ENCODE measurements around the gene HOXB3. TPM values are rescaled to one million over a fixed set of nuclear protein-coding genes. Genes with fewer than 3 reads are reported as not detected.

HOXB3 gene
- total RNA-seq, 6 donors from 2014 or later: 2.9 to 12.6 (median 7.9) TPM

DNA sequence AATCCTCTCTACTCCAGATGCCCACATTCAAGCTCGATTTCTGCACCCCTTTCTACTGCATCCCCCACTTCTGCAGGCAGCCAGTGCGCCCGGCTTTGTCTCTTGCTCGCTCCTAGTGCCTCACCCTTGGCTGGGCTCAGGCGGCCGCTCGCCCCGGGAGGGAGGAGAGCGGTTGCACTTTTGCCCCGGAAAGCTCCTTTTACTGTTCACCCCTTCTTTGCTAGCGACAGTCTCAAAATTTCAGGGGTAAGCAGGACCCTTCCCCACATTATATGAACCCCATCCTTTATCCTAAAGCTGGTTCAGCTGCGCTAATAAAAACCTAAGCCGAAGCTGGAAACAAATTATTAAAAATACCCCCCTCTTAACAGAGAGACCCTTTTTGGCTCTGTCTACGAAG is 2.5 kb upstream of the HOXB3 start:
- H3K27me3 ChIP-seq: peaks cover 0 to 52% (median 26%) of the 10 kb centered on the region in 4 donors
- H3K9me3 ChIP-seq: no peaks in the 10 kb centered on the region
- DNase-seq: peak in 1 of 2 donors; percentile 78
- peaks cover 25 to 53% (median 27%) of the 10 kb centered on the region in 4 donors for H3K4me1 ChIP-seq
- TF ChIP-seq EP300 (IDR thresholded peaks at IDR 0.05) (no peak), POLR2AphosphoS5 (IDR thresholded peaks at IDR 0.05) (no peak), POLR2A (IDR thresholded peaks at IDR 0.05) (no peak)
- TF ChIP-seq, protein P1, sequence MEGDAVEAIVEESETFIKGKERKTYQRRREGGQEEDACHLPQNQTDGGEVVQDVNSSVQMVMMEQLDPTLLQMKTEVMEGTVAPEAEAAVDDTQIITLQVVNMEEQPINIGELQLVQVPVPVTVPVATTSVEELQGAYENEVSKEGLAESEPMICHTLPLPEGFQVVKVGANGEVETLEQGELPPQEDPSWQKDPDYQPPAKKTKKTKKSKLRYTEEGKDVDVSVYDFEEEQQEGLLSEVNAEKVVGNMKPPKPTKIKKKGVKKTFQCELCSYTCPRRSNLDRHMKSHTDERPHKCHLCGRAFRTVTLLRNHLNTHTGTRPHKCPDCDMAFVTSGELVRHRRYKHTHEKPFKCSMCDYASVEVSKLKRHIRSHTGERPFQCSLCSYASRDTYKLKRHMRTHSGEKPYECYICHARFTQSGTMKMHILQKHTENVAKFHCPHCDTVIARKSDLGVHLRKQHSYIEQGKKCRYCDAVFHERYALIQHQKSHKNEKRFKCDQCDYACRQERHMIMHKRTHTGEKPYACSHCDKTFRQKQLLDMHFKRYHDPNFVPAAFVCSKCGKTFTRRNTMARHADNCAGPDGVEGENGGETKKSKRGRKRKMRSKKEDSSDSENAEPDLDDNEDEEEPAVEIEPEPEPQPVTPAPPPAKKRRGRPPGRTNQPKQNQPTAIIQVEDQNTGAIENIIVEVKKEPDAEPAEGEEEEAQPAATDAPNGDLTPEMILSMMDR (IDR thresholded peaks at IDR 0.05): no peak
- peak overlapping the region; percentile 20 to 50 (median 44) for H3K4me3 ChIP-seq
- WGBS, 2 donors: 4 to 8% methylated on average over 14 of the region's 14 CpGs
- no peaks in the 10 kb centered on the region for H3K36me3 ChIP-seq
- peak overlapping the region; percentile 66 to 90 (median 90) for H3K27ac ChIP-seq
- ATAC-seq (ENCODE audit: low FRiP score in 2 of 2): peak in 1 of 2 donors; percentile 37

DNA sequence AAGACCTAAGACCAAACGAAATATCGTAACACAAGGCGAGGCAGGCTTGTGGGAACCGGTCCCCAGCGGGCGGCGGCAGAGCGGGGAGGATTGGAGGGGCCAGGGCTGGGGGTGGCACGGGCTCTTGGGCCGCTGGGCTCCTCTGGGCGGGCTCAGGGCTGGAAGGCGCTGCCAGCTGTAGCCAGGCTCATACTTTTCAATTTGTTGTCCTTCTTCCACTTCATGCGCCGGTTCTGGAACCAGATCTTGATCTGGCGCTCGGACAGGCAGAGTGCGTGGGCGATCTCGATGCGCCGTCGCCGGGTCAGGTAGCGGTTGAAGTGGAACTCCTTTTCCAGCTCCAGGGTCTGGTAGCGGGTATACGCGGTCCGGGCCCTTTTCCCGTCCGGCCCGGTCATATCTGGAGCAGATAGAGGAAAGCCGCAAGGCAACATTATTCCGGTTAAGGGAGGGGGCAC is 2.0 kb upstream of the HOXB3 start:
- Histone ChIP-seq H3K4me3 (peak overlapping the region; percentile 20 to 50 (median 44)), H3K9me3 (no peaks in the 10 kb centered on the region), H3K36me3 (no peaks in the 10 kb centered on the region), H3K4me1 (peaks cover 24 to 53% (median 27%) of the 10 kb centered on the region in 4 donors), H3K27ac (peak overlapping the region; percentile 66 to 90 (median 90)), H3K27me3 (peaks cover 0 to 47% (median 24%) of the 10 kb centered on the region in 4 donors)
- peak in 1 of 2 donors; percentile 7 for ATAC-seq (ENCODE audit: low FRiP score in 2 of 2)
- 18 to 24% methylated on average over 24 to 30 of the region's 33 CpGs for WGBS, 2 donors
- TF ChIP-seq EP300 (IDR thresholded peaks at IDR 0.05) (no peak), POLR2A (IDR thresholded peaks at IDR 0.05) (no peak), POLR2AphosphoS5 (IDR thresholded peaks at IDR 0.05) (no peak)
- TF ChIP-seq, protein P1 (IDR thresholded peaks at IDR 0.05): no peak
- peak in 1 of 2 donors; percentile 79 for DNase-seq

- DNase-seq: no peak
- TF ChIP-seq POLR2A (IDR thresholded peaks at IDR 0.05) (no peak), EP300 (IDR thresholded peaks at IDR 0.05) (no peak), POLR2AphosphoS5 (IDR thresholded peaks at IDR 0.05) (no peak)
- TF ChIP-seq, protein P1 (IDR thresholded peaks at IDR 0.05): no peak
- peaks cover 0 to 48% (median 22%) of the 10 kb centered on the region in 4 donors for H3K27me3 ChIP-seq
- H3K36me3 ChIP-seq: no peaks in the 10 kb centered on the region
- H3K9me3 ChIP-seq: no peaks in the 10 kb centered on the region
- WGBS, 2 donors: 63 to 74% methylated on average over 10 of the region's 10 CpGs
- peak overlapping the region; percentile 66 to 90 (median 90) for H3K27ac ChIP-seq
- ATAC-seq (ENCODE audit: low FRiP score in 2 of 2): no peak
- peak overlapping the region in 3 of 4 donors; percentile 38 to 50 (median 50) for H3K4me3 ChIP-seq
- peaks cover 26 to 53% (median 31%) of the 10 kb centered on the region in 4 donors for H3K4me1 ChIP-seq
These were observed 1.4 kb upstream of the HOXB3 start for GRCh38 chr17:48591255-48592056.

GRCh38 chr17:48590607-48591161 is 643 bp upstream of the HOXB3 start:
- TF ChIP-seq, protein P1 (IDR thresholded peaks at IDR 0.05): no peak
- no peaks in the 10 kb centered on the region for H3K36me3 ChIP-seq
- H3K27ac ChIP-seq: peak overlapping the region; percentile 66 to 90 (median 90)
- ATAC-seq (ENCODE audit: low FRiP score in 2 of 2) (no peak), DNase-seq (no peak)
- no peaks in the 10 kb centered on the region for H3K9me3 ChIP-seq
- peak overlapping the region in 2 of 4 donors; percentile 50 to 54 for H3K4me3 ChIP-seq
- H3K27me3 ChIP-seq: peaks cover 0 to 48% (median 22%) of the 10 kb centered on the region in 4 donors
- peaks cover 27 to 53% (median 32%) of the 10 kb centered on the region in 4 donors for H3K4me1 ChIP-seq

All from upper lobe of left lung (tissue), 6 donors.